ENCODE results near the gene NUP37.

NUP37 gene

GRCh38 chr12:102069707-102070106 is 50.2 kb downstream of the NUP37 start:
- in situ Hi-C loops (cut with HindIII; ENCODE audit: low sequenced_read_pairs) = no loop called here
- no peak for DNase-seq (ENCODE audit: low read depth, low spot score)
- no peak overlapping the region for H3K4me3 ChIP-seq (ENCODE audit: low read depth, low read length)
- no peak for TF ChIP-seq CTCF (IDR thresholded peaks at IDR 0.05; ENCODE audit: low read depth, low read length)

- H3K4me3 ChIP-seq (ENCODE audit: low read depth, low read length) = no peak overlapping the region
- no peak for TF ChIP-seq CTCF (IDR thresholded peaks at IDR 0.05; ENCODE audit: low read depth, low read length)
- in situ Hi-C loops (cut with HindIII; ENCODE audit: low sequenced_read_pairs) = no loop called here
- DNase-seq (ENCODE audit: low read depth, low spot score) = peak; percentile 51
Observed at GRCh38 chr12:102067574-102068258, 52.2 kb downstream of the NUP37 start.

- H3K4me3 ChIP-seq (ENCODE audit: low read depth, low read length) = no peak overlapping the region
- DNase-seq (ENCODE audit: low read depth, low spot score) = no peak
- TF ChIP-seq CTCF (IDR thresholded peaks at IDR 0.05; ENCODE audit: low read depth, low read length) = no peak
- in situ Hi-C loops (cut with HindIII; ENCODE audit: low sequenced_read_pairs) = no loop called here
Observed at GRCh38 chr12:102064476-102064875, 55.4 kb downstream of the NUP37 start.

GRCh38 chr12:102063069-102063468 is 56.8 kb downstream of the NUP37 start:
- DNase-seq (ENCODE audit: low read depth, low spot score) = no peak
- TF ChIP-seq CTCF (IDR thresholded peaks at IDR 0.05; ENCODE audit: low read depth, low read length) = no peak
- in situ Hi-C loops (cut with HindIII; ENCODE audit: low sequenced_read_pairs) = no loop called here
- no peak overlapping the region for H3K4me3 ChIP-seq (ENCODE audit: low read depth, low read length)

GRCh38 chr12:102062419-102062806 is 57.5 kb downstream of the NUP37 start:
- in situ Hi-C loops (cut with HindIII; ENCODE audit: low sequenced_read_pairs) = no loop called here
- peak overlapping the region; percentile 90 for H3K4me3 ChIP-seq (ENCODE audit: low read depth, low read length)
- no peak for TF ChIP-seq CTCF (IDR thresholded peaks at IDR 0.05; ENCODE audit: low read depth, low read length)

GRCh38 chr12:102061560-102062418 is 58.1 kb downstream of the NUP37 start, which contains the start of gene WASHC3:
Gene WASHC3, minus strand, starts transcription at chr12:102061991. Its CDS starts 29 bp downstream, at chr12:102061962.
- peak within 1 kb of the TSS; percentile 90 for H3K4me3 ChIP-seq (ENCODE audit: low read depth, low read length)
- peak; percentile 95 for DNase-seq (ENCODE audit: low read depth, low spot score)
- in situ Hi-C loops (cut with HindIII; ENCODE audit: low sequenced_read_pairs) = no loop called here
- no peak for TF ChIP-seq CTCF (IDR thresholded peaks at IDR 0.05; ENCODE audit: low read depth, low read length)

More at GRCh38 chr12:102062419-102062806, 57.5 kb downstream of the NUP37 start:
- no peak for DNase-seq (ENCODE audit: low read depth, low spot score)

Measured in astrocyte of the spinal cord (primary cell).